H9 (cell line): Measurements from ENCODE around the gene ARHGAP29. TPM values are rescaled to one million over a fixed set of nuclear protein-coding genes. Genes with fewer than 3 reads are reported as not detected.

ENCODE experiments used
- DNase-seq: peaks from one replicate; pipeline ENCODE4 v3.0.0-alpha.2; 2017
- H2AFZ ChIP-seq: one replicate; pipeline ENCODE4 v1.6.1; 2013; ENCODE audit warnings: mild to moderate bottlenecking, low read length, control low read depth, moderate library complexity
- H2AK5ac ChIP-seq: 2 replicates; pipeline ENCODE4 v1.6.1; 2013; ENCODE audit warnings: low read length, control low read depth, mixed read lengths; ENCODE audit not compliant: insufficient read length
- H2BK120ac ChIP-seq: one replicate; pipeline ENCODE4 v1.6.1; 2013; ENCODE audit warnings: low read depth, mild to moderate bottlenecking, low read length, control low read depth, inconsistent platforms; ENCODE audit not compliant: poor library complexity, severe bottlenecking
- H2BK12ac ChIP-seq: 2 replicates; pipeline ENCODE4 v1.6.1; 2013; ENCODE audit warnings: low read length, control low read depth, mixed read lengths, low read depth; ENCODE audit not compliant: insufficient read length
- H2BK15ac ChIP-seq: 2 replicates; pipeline ENCODE4 v1.6.1; 2013; ENCODE audit warnings: low read depth, low read length, control low read depth
- H2BK20ac ChIP-seq: one replicate; pipeline ENCODE4 v1.6.1; 2013; ENCODE audit warnings: low read depth, mild to moderate bottlenecking, low read length, control low read depth, inconsistent platforms; ENCODE audit not compliant: poor library complexity, severe bottlenecking
- H2BK5ac ChIP-seq: 2 replicates; pipeline ENCODE4 v1.6.1; 2013; ENCODE audit warnings: low read length, control low read depth, mixed read lengths; ENCODE audit not compliant: insufficient read length
- H3K14ac ChIP-seq: 2 replicates; pipeline ENCODE4 v1.6.1; 2013; ENCODE audit warnings: low read length, control low read depth; ENCODE audit not compliant: insufficient read depth
- H3K18ac ChIP-seq: 2 replicates; pipeline ENCODE4 v1.6.1; 2013; ENCODE audit warnings: low read depth, mild to moderate bottlenecking, mixed read lengths, low read length, control low read depth; ENCODE audit not compliant: insufficient read length
- H3K23ac ChIP-seq: 2 replicates; pipeline ENCODE4 v1.6.1; 2013; ENCODE audit warnings: low read length, control low read depth, mixed read lengths, low read depth; ENCODE audit not compliant: insufficient read length
- H3K23me2 ChIP-seq: 2 replicates; pipeline ENCODE4 v1.6.1; 2013; ENCODE audit warnings: low read depth, mild to moderate bottlenecking, mixed read lengths, low read length, control low read depth; ENCODE audit not compliant: insufficient read length, poor library complexity, severe bottlenecking
- H3K27ac ChIP-seq: 2 replicates; pipeline ENCODE4 v1.5.1; 2013; ENCODE audit warnings: low read length, control low read depth, mixed read lengths, low read depth; ENCODE audit not compliant: insufficient read length
- H3K27me3 ChIP-seq: 2 replicates; pipeline ENCODE4 v1.6.1; 2013; ENCODE audit warnings: low read length, control low read depth, inconsistent platforms; ENCODE audit not compliant: insufficient read depth
- H3K4ac ChIP-seq: 2 replicates; pipeline ENCODE4 v1.6.1; 2013; ENCODE audit warnings: low read depth, mild to moderate bottlenecking, control low read depth, inconsistent platforms, low read length, moderate library complexity
- H3K4me1 ChIP-seq: 2 replicates; pipeline ENCODE4 v1.6.1; 2013; ENCODE audit warnings: low read length, control low read depth, inconsistent platforms; ENCODE audit not compliant: insufficient read depth
- H3K4me2 ChIP-seq: 2 replicates; pipeline ENCODE4 v1.6.1; 2013; ENCODE audit warnings: low read length, control low read depth, mixed read lengths; ENCODE audit not compliant: insufficient read length, insufficient read depth
- H3K56ac ChIP-seq: 2 replicates; pipeline ENCODE4 v1.6.1; 2013; ENCODE audit warnings: low read depth, mild to moderate bottlenecking, mixed read lengths, low read length, control low read depth; ENCODE audit not compliant: insufficient read length
- H3K79me1 ChIP-seq: 2 replicates; pipeline ENCODE4 v1.6.1; 2013; ENCODE audit warnings: low read depth, mild to moderate bottlenecking, moderate library complexity, low read length, control low read depth, inconsistent platforms; ENCODE audit not compliant: insufficient read depth, poor library complexity, severe bottlenecking
- H3K79me2 ChIP-seq: 2 replicates; pipeline ENCODE4 v1.6.1; 2013; ENCODE audit warnings: low read length, control low read depth, inconsistent platforms; ENCODE audit not compliant: insufficient read depth
- H3K9ac ChIP-seq: 2 replicates; pipeline ENCODE4 v1.6.1; 2013; ENCODE audit warnings: low read length, control low read depth, mixed read lengths; ENCODE audit not compliant: insufficient read length; ENCODE audit errors: extremely low read depth
- H3K9me3 ChIP-seq: one replicate; pipeline ENCODE4 v1.6.1; 2013; ENCODE audit warnings: low read depth, low read length, inconsistent platforms; ENCODE audit not compliant: control insufficient read depth
- H3T11ph ChIP-seq: one replicate; pipeline ENCODE4 v1.6.1; 2013; ENCODE audit warnings: mild to moderate bottlenecking, low read length, control low read depth, inconsistent platforms
- H4K20me1 ChIP-seq: one replicate; pipeline ENCODE4 v1.6.1; 2013; ENCODE audit not compliant: control insufficient read depth, insufficient read length, insufficient read depth
- H4K5ac ChIP-seq: 2 replicates; pipeline ENCODE4 v1.6.1; 2013; ENCODE audit warnings: low read depth, mild to moderate bottlenecking, mixed read lengths, low read length, control low read depth; ENCODE audit not compliant: insufficient read length
- H4K8ac ChIP-seq: replicated peaks from 2 replicates; pipeline ENCODE4 v1.6.1; 2013; ENCODE audit warnings: low read length, control low read depth, mixed read lengths, low read depth; ENCODE audit not compliant: insufficient read length
- H4K91ac ChIP-seq: 2 replicates; pipeline ENCODE4 v1.6.1; 2013; ENCODE audit warnings: low read depth, mild to moderate bottlenecking, moderate library complexity, mixed read lengths, low read length, control low read depth; ENCODE audit not compliant: insufficient read length
- H3K27ac Mint-ChIP-seq, 3 experiments: 2 replicates in 2 of 3; 3 replicates in 1 of 3; pipeline ENCODE4 v1.8.0; 2020 to 2021; ENCODE audit warnings: mixed read lengths in 3 of 3, mild to moderate bottlenecking in 1 of 3, moderate library complexity in 1 of 3
- H3K27me3 Mint-ChIP-seq: 2 replicates; pipeline ENCODE4 v1.8.0; 2021; ENCODE audit warnings: low read depth, mild to moderate bottlenecking, moderate library complexity, mixed read lengths
- H3K36me3 Mint-ChIP-seq, 3 experiments: 2 replicates in 2 of 3; 3 replicates in 1 of 3; pipeline ENCODE4 v1.8.0; 2020 to 2021; ENCODE audit warnings: low read depth in 3 of 3, mixed read lengths in 3 of 3; ENCODE audit not compliant: insufficient read depth in 1 of 3
- H3K4me1 Mint-ChIP-seq, 2 experiments: 2 replicates each; pipeline ENCODE4 v1.8.0; 2020; ENCODE audit warnings: mixed read lengths in 2 of 2
- H3K4me3 Mint-ChIP-seq, 2 experiments: 2 replicates in 1 of 2; 3 replicates in 1 of 2; pipeline ENCODE4 v1.8.0; 2020 to 2021; ENCODE audit warnings: mild to moderate bottlenecking in 2 of 2, mixed read lengths in 2 of 2, moderate library complexity in 1 of 2
- H3K9me3 Mint-ChIP-seq, 2 experiments: 2 replicates in 1 of 2; 3 replicates in 1 of 2; pipeline ENCODE4 v1.8.0; 2020; ENCODE audit warnings: mild to moderate bottlenecking in 2 of 2, mixed read lengths in 2 of 2, moderate library complexity in 1 of 2
- CTCF ChIP-seq: fragments of 200-600 bp; sonication (generic); conservative IDR thresholded peaks from 3 replicates; pipeline ENCODE4 v1.8.0; 2021; ENCODE audit warnings: antibody characterized with exemption, mild to moderate bottlenecking
- WGBS: extraction: QIAGEN DNeasy Blood & Tissue Kit; methylation state at CpG from one replicate; pipeline ENCODE4 v1.1.7; 2013; ENCODE audit warnings: missing lambda C conversion rate, low lambda C conversion rate, mixed read lengths; ENCODE audit not compliant: insufficient read length; ENCODE audit errors: extremely low coverage; 5-methylcytosine and 5-hydroxymethylcytosine counted together
- total RNA-seq: library from RNA; stranded (reverse); gene quantifications from 2 replicates; pipeline ENCODE4 v1.2.1, GENCODE V29; 2021

ARHGAP29 gene
- total RNA-seq, 1 experiment from 2014 or later = 1.3 TPM

- Mint-ChIP-seq H3K9me3 (no peaks in the 10 kb centered on the region), H3K36me3 (no peaks in the 10 kb centered on the region), H3K27me3 (no peaks in the 10 kb centered on the region; the same call in 1 of the 2 replicates), H3K4me3 (no peak overlapping the region), H3K4me1 (peaks cover 6 to 9% of the 10 kb centered on the region in 2 experiments), H3K27ac (no peak overlapping the region)
- H3K27me3 ChIP-seq = no peaks in the 10 kb centered on the region
- no peak overlapping the region for H2BK15ac ChIP-seq
- H3K18ac ChIP-seq = no peak overlapping the region
- no peak overlapping the region for H3K4ac ChIP-seq
- H4K5ac ChIP-seq = no peak overlapping the region
- no peak overlapping the region for H2BK5ac ChIP-seq
- H4K91ac ChIP-seq = no peak overlapping the region
- H3T11ph ChIP-seq = no peak overlapping the region
- H3K56ac ChIP-seq = no peak overlapping the region
- no peak overlapping the region for H3K27ac ChIP-seq
- no peak overlapping the region for H3K9ac ChIP-seq
- whole genome bisulfite sequencing = no CpG with 5 or more reads among the region's 2 CpGs
- H2AFZ ChIP-seq = no peak overlapping the region
- no peak for DNase-seq
- no peak overlapping the region for H2BK12ac ChIP-seq
- H4K20me1 ChIP-seq = no peaks in the 10 kb centered on the region
- no peak overlapping the region for H4K8ac ChIP-seq
- no peak for TF ChIP-seq CTCF
- H3K79me2 ChIP-seq = no peaks in the 10 kb centered on the region
- H2AK5ac ChIP-seq = no peak overlapping the region
- no peak overlapping the region for H3K4me2 ChIP-seq
- H3K14ac ChIP-seq = no peak overlapping the region
- H2BK20ac ChIP-seq = no peak overlapping the region
- no peaks in the 10 kb centered on the region for H3K23me2 ChIP-seq
- no peaks in the 10 kb centered on the region for H3K4me1 ChIP-seq
- no peak overlapping the region for H3K23ac ChIP-seq
- no peak overlapping the region for H2BK120ac ChIP-seq
- no peaks in the 10 kb centered on the region for H3K79me1 ChIP-seq
- no peaks in the 10 kb centered on the region for H3K9me3 ChIP-seq
Measured at GRCh38 chr1:94194079-94194865, 43.1 kb downstream of the ARHGAP29 start.
